CD4-positive, alpha-beta T cell treated with Interleukin-2 at 100 ng/mL for 4 hours (primary cell): ENCODE measurements around the gene PYROXD2.
"Not testable (repeated sequence)": the region's sequence is repeated elsewhere in the genome, so short reads cannot be mapped to it uniquely, and the experiment has no call there.

ENCODE experiments used
- DNase-seq: peaks from one replicate; pipeline ENCODE4 v3.0.0-alpha.2; 2020; ENCODE audit warnings: low spot score

The PYROXD2 gene

DNA sequence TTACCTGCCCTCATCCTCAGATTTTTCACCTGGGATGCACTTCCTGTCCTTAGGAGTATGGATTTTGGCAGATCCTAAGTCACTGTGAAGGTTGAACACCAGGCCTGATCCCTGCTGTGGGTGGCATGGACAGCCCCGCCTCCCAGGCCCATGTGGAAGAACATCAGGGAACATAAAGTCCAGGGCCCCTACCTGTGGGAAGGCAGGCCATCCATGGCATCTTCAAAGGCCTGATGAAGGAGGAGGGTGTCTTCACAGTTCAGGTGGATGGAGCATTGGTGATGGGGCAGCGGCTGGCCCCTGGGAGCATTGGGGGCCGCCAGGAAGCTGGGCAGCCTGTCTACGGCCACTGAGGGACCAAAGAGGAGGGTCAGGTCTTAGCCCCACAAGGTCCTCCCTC, 24.6 kb downstream of the PYROXD2 start:
- no peak for DNase-seq

DNA sequence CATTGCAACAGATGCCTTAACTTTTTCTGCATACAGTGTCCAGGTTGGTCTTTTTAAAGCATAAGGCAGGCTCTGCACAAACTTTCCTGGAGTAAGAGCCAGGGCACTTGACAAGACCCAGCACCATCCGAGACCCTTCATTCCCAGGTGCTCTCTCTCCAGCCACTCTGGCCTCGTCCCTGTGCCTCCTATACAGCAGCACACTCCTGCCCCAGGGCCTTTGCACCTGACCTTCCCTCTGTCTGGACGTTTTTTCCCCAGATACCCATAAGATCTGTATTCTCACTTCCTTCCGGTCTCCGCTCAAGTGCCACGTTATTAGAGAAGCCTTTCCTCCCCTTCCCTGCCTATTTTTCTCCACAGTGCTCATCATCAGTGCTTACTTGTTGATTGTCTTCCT, 25.6 kb downstream of the PYROXD2 start:
- DNase-seq = no peak

DNA sequence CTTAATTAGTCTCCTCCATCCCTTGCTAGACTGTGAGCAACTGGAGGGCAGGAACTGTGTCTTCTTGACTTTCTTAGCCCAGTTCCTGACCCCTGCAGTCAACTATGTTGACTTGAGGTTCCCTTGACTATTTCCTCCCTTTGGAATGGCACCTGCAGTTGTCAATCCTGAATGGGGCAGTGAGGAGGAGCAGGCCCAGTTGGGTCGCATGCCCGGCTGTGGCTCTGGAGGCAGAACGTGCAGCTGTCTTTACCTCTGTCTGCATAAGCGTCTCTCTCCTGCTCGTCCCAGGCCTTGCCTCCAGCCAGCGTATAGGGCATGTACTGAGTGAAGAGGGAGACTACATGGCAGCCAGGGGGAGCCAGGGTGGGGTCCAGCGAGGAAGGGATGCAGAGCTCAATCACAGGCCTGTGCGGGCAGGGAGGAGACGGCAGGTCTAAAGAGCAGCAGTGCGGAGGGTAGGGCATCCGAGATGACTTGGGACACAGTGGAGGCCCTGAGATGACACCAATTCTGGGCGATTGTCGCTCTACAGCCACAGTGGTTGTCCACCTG, 26.8 kb downstream of the PYROXD2 start:
- no peak for DNase-seq

DNA sequence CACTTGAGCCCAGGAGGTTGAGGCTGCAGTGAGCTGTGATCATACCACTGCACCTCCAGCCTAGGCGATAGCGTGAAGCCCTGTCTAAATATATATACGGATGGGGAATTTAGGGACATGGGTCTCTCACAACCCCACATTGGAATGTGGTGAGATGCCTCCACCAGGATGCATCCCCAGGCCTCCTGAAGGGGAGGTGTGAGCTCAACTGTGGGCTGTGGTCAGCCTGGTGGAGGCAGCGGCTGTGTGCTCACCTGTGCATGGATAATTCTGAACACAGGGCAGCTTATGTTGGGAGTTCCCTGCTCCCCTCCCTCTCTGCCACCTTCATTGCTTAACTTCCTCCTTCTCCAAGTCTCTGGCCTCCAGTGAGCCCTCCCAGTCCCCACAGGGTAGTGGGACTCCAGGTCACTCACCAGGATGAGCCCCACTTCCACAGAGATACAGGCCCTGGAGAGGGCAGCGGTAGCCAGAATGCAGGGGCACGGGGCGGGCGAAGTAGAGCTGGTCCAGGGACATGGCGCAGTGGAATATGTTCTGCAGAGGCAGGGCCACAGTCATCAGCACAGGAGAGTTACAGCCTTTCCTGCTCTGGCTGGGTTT, 30.4 kb downstream of the PYROXD2 start:
- no peak for DNase-seq

DNA sequence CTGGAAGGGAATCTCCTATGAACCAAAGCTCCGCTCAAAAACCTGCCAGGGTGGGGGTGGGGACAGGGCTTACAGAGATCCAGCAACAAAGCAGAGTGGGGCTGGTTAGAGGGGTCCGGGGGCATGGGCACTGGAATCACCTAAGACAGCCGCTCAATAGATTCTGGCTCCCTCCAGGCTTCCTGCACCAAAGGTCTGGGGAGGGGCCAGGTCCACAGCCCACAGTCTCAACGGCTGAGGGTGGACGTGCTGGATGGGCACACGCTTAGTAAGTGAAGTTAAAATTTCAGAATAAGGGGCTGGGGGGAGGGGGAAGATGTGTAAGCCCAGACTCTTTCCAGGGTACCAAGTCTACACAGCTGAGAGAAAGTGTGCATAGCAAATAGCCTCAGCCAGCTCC, 31.1 kb downstream of the PYROXD2 start:
- DNase-seq = no peak

DNA sequence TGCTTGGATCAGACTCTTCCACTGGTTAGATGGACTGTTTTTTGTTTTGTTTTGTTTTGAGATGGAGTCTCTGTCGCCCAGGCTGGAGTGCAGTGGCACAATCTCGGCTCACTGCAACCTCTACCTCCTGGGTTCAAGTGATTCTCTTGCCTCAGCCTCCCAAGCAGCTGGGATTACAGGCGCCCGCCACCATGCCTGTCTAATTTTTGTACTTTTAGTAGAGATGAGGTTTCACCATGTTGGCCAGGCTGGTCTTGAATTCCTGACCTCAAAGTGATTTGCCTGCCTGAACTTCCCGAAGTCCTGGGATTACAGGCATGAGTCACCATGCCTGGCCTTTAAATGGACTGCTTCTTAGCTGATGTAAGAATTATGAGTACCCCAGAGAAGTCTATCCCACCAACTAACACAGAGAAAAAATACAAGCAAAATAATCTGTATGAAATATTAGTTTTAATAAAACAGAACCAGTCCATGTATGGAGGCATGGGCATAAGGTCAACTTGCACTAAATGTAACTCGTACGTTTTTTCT, 31.8 kb downstream of the PYROXD2 start:
- not testable (repeated sequence) for DNase-seq

DNA sequence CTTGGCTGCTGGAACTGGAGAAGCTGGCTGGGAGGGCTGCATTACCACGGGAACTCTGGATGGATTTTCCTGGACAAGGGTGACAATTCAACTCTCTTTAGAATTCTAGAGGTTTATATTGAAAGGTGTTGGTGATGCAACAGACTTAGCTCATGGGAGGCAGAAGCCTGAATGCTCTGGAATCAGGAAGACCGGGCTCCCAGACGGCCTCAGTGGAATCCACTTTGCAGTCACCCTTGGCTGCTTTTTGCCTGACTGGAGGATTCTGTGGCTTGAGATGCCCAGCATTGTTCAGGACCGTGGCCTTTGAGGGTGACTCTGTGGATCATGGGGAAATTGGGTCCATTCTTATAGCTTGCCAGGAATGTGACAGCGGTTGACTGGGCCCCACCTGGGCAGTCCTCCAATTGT, 32.3 kb downstream of the PYROXD2 start:
- no peak for DNase-seq

DNA sequence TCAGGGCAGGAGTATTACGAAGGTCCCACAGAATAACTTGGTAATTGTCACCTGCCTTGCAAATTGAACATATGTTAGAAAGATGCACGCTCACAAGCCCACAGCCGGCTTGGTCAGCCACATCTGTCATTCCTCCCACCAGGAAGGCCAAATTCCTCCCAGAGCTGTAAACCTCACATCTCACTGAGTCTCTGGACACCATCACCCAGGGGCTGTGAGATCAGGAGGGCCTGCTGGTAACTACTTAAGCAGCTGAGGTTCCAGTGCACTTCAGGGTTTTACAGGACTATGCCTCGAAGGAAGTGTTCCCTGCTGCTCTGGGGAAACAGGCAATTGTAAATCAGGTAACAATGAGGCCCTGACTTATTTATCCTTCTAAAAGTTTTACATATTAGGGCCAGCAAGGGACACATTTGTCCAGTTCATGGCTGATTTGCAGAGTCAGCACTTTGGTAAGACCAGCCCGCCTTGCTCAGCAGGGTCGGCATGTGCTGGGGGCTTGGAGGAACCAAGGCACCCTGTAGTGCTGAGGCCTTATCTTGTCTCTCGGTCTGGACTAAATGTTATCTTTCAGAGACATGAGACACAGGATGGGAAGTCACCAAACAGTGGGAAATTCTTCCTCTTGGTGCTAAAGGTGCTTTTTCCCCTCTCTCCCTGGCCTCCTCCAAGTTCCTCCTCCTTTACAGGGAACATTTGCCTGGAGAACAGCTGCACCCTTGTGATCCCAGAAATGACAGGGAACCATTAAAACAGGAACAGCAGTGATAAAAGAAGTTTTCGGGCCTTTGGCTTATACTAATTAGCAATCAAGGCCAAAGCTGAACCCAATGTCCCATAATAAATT, 34.3 kb downstream of the PYROXD2 start:
- DNase-seq = no peak

DNA sequence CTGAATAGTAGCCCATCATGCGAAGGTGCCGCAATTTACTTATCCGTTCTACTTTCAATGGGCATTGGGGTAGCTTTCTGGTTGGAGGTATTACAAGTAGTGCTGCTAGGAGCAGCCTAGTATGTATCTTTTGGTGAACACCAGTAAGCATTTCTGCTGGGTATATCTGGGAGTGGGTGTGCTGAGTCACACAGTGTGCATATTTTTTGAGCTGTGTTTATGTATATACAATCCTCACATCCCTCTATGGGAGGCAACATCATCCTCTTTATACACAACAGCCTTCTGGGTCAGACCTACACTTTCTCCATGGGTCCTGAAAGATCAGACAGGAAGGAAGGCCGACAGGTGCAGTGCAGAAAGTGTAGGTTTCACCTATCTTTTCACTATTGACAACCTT, 36.3 kb downstream of the PYROXD2 start:
- DNase-seq = no peak

DNA sequence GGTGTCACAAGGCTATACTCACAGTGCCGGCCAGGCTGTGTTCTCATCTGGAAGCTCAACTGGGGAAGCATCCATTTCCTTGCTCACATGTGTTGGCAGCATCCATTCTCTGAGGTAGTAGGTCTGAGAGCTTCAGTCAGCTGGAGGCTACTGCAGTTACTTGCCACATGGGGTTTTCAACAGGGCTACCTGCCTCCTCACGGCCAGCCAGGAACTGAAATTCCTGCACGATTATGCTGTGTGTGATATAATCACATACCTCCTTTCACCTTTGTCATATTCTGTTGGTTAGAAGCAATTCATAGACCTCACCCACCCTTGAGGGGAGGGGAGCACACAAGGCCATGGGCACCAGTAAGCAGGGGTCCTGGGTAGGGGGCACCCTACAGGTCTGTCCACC, 37.4 kb downstream of the PYROXD2 start:
- no peak for DNase-seq

DNA sequence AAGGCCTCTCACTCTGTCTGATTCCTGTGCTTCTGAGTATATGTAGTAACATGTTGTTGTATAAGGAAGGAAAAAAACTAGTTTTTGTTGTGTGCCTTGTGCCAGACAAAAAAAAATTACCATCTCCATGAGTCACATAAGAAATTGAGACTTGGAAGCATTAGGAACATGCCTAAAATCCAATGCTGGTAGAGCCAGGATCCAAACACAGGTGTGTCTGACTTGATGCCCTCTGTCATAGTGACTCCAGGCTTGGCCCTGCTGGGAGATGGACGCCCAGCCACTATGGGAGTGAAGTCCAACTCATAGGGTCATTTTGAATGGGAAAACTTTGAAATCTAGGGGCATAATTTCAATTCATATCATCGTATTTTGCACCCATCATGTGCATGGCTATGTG, 38.0 kb downstream of the PYROXD2 start:
- no peak for DNase-seq

DNA sequence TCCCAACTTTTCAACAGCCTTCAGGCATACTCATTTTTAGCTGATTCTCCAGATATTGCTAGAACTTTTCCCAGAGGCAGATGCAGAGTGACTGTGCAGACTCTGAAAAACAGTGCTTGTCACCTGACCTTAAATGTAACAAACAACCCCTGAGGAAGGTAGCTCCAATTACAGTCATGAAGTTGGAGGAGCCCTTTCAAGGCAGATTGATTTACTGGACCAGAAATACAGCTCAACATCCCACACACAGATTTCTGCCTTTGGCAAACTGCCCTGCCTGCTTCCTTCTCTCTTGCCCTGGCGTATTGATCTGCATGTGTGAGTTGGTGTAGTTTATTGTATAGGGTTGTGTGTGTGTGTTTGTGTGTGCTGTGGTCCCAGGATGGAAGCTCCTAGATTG, 38.5 kb downstream of the PYROXD2 start:
- no peak for DNase-seq

DNA sequence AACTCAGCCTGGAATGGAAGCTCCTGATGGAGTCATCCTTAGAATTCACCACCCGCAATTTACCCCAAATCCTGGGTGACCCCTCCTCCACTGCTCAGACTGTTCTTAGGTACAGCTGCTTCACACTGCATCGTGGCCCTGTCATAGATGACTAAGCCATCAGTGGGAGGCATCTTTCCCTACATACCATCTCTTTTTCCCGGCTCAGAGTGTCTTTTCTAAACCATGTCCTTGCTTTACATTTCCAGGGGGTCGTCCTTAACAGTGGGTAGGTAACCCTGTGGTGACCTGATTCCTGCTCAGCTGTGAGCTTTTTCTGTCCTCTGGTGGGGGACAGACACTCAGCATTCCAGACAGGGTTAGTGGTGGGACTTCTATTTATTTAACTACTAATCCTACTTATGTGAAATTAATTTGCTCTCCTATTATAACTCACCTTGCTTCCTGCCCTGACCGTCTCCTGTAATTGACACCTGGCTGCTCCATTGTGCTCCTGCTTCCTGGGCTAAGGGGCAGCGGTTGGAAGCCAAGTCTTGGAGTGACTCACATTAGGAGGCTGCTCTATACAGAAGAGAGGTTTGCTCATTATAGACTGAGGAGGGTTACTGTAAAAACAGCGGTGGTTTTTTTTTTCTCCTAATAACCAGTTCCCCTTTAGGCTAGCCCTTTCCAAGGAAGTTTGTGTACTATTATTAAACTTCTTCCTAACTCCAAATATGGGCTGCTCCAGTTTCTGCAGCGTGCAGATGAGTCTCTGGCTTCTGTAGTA, 40.6 kb downstream of the PYROXD2 start:
- no peak for DNase-seq

DNA sequence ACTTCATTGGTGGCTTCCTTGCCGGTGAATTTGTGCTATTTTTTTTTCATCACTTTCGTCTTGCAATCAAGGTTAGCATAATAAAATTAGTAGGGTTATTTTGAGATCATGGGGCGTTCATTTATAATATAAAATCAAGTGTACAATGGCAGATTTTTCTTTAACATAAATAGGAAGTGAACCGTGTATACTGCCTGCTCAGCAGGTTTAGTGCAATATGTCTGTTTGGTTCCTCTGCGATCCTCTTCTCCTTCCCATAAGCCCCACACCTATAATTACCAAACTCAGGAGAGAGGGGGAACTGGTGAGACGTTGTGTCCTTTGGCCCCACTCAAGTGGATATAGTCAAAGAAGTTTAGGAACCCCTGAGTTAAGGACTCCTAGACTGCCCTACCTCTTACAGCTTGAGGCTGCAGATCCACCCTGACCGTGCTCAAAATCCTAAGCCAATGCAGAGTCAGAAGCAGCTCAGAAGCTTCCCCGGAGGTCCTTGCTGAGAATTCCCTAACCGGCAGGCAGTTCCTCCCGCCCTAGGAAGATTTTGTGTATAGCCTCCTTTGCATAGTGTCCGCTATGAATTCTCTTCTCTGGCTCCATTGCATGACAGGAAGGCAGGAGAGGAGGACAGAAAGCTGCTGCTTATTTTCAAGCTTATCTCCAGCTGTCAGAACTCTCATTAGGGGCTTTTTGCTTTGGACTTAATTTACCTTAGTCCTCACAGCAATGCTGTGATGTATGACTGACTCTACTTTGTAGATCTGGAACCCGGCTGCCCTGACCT, 41.5 kb downstream of the PYROXD2 start:
- no peak for DNase-seq

DNA sequence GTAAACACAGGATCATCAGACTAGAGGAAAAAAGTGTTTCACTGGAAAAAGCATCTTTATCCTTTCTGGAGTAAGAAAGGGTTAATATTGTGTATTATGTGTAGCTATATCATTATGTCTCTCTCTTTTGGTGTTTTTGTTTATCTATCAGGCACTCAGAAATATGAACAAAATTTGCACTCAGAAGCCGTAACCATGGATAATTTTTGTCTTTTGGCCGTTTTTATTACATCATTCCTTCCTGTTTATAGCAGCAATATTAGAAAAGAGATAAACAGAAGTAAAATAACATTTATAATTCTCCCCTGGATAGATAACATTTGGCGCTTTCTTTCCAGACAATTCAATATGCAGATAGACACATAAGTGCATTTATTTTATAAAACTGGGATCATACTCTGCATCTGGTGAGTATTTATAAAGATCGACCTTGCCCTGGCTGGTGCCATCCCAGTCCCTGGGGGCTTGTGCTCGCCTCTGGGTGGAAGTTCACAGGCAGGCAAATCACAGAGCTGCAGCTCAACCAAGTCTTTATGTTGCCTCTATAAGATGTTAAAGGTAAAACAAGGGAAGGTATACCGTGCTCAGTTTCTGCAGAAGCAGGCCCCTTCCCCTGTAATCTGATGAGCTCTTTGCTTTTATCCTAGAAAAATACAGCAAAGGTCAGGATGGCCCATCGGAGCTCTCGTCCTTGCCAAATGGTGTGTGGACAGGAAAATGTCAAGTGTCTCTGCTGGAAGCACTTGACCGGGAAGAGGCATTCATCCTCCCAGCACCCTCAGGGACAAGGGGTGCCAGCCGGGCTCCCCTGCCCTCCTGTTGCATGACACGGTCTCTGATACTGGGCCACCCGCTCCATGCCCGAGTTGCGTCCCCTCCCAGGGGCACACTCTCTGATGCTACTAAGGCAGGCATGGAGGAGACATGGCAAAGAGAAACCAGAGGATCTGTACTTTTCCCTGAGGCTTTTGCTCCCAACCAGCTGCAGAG, 43.9 kb downstream of the PYROXD2 start:
- DNase-seq = no peak

DNA sequence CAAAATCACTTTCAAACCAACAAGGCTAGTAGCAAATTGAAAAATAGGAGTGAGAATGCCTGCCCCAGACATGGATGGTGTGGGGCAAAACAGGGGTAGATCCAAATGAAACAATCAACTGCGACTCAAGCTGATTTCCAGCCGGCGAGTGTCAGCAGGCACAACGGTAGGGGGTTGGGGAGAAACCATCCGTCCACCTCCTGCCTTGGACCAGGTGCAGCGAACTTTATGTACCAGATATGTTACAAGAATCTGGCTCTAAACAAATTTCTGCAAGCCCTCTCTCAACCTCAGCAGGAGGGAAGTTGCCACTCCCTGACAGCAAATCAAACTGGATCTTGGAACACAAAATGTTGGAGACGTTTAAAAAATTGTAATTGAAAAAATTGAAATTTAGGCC, 45.2 kb downstream of the PYROXD2 start:
- DNase-seq = no peak

DNA sequence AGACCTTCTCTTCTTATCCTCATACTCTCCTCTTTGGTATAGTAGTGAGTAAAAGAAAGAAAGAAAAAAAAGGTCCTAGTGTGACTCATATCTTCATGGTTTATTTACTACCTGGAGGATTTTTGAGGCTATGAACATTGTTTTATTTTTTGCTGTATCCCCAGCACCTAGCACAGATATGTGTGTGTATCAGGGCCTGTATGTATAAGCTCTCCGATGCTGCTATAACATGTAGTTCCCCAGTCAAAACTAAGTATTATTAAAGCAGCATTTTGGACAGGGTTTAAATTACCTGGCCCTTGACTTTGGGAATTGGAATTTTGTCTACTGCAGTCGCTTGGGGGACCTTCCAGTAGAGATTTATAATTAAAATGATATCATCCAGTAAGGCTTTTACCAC, 46.3 kb downstream of the PYROXD2 start:
- no peak for DNase-seq

DNA sequence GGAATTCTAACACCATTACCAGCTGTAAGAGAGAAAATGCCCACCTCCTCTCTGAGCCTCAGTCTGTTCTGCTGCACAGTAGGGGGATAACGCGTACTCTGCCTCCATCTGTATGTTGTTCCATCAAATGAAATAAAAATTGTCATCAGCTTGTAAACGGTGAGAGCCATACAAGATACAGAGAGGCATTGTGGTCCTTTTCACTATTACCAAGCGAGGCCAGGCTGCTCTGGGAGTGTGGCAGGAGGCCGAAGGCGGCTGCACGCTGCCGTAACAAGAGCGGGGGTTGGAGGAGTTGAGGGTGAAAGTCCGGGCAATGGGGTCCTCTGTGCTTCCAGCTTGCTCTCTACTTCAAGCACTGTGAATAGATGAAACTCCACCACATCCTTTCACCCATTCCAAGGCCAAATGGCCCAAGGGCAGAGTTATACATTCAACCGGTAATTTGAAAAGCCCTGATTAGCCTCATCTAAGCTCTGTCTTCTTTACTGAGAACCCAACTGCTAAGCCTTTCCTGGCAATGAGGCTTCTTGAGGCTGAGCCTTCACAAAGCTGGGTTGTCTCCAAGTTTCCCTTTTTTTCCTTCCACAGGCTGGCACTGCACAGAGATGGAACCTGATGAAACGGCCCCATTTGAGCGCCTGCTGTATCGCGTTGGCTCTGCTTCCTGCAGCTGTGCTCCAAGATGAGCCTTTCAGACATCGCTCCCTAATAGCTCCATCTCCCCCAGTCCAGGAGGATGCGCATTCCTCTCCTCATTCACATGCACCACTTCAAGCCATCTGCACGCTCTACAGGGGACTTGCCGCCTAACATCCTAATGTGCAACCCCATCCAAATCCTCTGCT, 47.2 kb downstream of the PYROXD2 start:
- DNase-seq = no peak

DNA sequence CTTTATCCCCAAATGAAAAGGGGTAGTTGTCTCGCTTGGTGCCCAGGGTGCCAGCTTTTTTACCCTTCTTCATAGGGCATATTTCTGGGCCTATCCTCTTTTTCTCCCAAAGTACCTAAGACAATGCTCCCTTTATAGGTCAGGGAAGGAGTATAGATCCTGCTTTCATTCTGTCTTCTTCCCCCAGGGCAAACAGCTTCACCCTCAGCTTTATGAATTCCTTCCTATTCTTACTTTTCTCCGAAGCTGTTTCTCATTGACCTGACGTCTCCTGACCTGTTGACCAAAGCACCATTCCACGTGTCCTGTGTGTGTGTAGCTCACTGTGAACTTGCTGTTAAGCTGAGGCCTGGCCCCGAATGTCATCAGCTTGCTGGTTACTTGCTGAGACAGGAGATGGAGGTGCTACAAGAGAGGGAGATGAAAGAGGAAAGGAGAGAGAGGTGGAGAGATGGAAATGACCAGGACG, 48.9 kb downstream of the PYROXD2 start:
- no peak for DNase-seq
